NCI-H1105 treated with DMSO at 0.1 percent for 48 hours (cell line): ENCODE results near the gene CIAO2A.
"Not testable (repeated sequence)": the region's sequence is repeated elsewhere in the genome, so short reads cannot be mapped to it uniquely, and the experiment has no call there.

ENCODE experiments used
- DNase-seq: peaks from one replicate; lab custom pipeline; 2025; lab: John Stamatoyannopoulos, UW

CIAO2A gene

DNA sequence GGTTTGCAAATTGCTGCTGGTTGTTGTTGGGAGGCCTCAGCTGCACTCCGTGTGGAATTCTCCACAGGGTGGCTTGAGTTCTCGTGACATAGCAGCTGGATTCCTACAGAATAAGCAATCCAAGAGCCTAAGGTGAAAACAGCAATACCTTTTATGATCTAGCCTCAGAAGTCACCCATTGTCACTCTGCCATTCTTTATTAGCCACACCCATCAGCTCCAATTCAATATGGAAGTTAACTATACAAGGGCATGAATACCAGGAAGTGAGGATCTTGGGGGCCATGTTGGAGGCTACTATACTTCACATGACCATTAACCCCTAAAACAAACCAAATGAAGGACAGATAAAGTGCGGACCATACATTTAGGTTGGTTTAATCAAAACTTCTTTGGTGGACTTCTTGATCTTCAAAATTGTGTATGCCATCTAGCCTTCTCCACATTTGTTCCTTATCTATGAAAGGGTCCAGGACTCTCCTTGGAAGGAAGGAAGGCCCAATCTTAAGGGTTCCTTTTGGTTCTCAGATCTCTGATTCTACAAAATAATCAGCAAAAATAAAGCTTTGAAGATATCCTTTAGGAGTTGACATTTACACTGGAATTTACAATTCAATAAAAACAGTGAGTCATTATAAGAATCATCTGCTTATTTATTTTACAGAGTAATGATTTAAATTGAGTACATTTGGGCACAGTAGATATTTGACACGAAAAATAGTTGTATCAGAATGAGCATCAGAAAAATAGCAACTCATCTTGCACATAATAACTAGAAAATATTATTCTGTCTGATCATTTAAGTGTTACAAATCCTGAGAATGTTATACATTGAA, 21.5 kb downstream of the CIAO2A start:
- DNase-seq: no peak

DNA sequence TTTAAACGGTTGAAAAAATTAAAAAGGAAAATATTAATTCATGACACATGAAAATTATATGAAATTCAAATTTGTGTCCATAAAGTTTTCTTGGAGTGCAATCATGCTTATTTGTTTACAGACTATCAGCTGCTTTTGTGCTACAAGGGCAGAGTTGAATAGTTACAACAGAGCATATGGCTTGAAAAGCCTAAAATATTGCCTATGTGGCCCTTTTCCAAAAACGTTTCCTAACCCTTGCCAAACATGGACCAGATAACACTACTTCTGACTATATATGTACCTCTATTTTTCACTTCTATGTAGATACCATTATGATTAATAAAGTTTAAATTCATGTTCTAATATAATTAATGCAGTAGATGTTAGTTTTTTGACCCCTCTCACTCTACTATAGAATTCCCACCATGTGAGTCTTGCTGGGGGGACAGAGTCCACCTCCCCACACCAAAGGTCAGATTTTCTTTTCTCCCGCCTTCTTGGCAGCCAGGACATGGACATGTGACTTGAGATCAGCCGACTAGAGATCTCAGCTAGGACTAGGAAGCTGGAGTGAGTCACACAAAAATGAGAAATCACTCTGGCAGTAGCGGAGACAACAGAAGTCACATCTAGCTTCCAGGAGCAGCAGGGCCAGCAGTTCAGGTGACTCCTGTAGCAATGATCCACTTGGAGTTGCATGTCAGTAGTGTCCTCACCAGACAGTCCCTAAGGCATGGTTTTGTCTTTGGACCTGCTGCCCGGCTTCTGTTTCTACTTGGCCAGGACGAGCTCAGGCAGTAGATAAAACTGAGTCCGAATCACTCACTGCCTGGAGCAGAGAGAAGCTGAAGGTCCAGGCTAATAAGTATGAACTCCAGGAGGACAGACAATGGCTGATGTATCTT, 22.4 kb downstream of the CIAO2A start:
- no peak for DNase-seq

DNA sequence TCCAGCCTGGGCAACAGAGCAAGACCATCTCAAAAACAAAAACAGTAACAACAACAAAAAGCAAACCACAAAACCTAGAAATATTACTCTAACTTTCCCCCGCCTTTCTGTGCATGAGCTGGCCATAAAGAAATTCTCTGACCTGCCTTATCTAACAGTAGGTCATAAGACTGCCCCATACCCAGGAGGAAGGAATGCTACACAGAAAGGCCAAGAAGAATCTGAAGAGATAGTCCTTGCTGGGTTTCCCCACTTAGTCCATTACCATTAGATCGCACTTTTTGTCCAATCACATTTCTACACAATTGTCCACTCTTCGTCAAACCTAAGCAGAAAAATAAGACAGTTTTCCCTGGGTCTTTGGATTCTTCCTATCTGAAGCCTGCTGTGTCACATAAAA, 23.5 kb downstream of the CIAO2A start:
- no peak for DNase-seq

DNA sequence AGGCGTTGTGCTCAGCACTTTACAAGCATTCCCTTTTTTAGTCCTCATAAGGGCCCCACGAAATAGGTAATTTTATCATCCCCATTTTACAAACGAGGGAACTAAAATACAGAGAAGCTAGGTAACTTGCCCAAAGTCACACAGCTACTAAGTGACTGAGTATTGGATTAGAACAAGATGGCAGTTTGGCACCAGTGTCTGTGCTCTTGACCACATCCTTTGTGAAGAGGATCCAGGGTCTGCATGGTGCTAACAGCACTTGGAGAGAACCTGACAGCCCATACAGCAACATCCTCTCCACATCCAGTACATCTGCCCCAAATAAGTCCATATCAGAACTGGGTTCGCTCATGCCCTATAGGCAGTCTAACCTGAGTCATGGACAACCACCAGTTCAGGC, 25.5 kb downstream of the CIAO2A start:
- no peak for DNase-seq

DNA sequence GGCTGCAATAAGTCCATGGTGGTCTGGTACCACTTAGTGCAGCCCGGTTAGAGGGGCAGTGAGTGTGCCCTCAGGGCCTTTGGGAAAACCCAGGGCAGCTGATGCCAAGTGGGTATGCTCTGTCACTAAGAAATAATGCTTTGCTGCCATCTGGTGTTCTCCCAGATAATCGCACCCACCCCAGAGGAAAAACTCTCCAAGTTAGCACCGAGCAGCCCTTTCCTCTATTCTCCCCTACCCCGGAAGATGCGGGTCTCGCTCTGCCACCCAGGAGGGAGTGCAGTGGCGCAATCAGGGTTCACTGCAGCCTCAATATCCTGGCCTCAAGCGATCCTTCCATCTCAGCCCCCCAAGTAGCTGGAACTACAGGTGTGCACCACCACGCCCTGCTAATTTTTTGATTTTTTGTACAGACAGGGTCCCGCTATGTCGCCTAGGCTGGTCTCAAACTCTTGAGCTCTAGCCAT, 26.0 kb downstream of the CIAO2A start:
- peak; percentile 76 for DNase-seq

DNA sequence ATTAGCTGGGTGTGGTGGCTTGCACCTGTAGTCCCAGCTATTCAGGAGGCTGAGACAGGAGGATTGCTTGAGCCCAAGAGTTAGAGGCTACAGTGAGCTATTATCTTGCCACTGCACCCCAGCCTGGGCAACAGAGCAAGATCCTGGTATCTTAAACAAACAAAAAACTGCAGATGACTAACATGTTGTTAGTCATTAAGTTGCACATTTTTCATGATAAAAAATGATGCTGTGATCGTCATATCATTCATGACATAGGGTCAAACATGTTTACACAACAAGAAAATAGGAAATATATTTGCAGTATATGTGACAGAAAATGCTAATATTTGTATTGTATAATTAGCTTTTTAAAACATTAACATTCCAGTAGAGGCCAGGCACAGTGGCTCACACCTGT, 27.2 kb downstream of the CIAO2A start:
- DNase-seq: no peak

DNA sequence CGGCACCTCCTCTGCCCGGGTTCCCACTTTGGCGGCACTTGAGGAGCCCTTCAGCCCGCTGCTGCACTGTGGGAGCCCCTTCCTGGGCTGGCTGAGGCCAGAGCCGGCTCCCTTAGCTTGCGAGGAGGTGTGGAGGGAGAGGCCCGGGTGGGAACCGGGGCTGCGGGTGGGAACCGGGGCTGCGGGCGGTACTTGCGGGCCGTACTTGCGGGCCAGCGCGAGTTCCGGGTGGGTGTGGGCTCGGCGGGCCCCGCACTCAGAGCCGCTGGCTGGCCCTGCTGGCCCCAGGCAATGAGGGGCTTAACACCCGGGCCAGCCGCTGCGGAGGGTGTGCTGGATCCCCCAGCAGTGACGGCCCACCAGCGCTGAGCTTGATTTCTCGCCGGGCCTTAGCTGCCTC, 32.9 kb downstream of the CIAO2A start:
- DNase-seq: no peak

DNA sequence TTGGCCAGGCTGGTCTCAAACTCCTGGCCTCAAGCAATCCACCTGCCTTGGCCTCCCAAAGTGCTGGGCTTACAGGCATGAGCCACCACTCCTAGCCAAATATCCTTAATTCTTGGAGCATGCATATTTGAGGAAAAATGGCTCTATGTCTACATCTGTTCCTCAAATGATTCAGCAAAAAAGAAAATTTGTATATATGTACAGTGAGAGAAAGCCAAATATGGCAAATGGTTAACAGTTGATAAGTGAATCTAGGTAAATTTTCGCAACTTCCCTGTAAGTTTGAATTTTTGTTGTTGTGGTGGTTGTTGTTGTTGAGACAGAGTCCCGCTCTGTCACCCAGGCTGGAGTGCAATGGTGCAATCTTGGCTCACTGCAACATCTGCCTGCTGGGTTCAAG, 34.5 kb downstream of the CIAO2A start:
- DNase-seq: not testable (repeated sequence)

DNA sequence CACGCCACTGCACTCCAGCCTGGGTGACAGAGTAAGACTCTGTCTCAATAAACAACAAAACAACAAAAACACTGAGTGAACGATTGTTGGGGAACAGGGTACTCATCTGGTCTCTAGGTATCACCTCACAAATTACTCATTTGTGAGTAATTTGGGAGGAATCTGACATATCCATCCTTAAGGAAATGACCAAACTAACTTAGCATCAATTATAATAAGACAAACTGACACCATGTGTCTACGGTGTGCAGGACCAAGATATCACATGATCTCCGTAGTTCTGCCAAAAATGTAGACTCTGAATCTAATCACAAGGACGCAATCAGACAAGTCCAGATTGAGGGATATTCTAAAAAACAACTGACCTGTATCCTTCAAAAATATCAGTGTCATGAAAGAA, 35.4 kb downstream of the CIAO2A start:
- no peak for DNase-seq

DNA sequence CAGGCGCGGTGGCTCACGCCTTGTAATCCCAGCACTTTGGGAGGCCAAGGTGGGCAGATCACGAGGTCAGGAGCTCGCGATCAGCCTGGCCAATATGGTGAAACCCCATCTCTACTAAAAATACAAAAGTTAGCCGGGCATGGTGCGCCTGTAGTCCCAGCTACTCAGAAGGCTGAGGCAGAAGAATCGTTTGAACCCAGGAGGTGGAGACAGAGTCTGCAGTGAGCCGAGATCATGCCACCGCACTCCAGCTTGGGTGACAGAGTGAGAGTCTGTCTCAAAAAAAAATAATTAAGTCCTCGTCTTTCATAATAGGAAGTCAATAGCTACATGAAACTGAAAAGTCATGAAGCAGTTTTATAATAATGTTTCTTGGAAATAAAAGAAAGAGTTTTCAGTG, 40.0 kb downstream of the CIAO2A start:
- DNase-seq: not testable (repeated sequence)

DNA sequence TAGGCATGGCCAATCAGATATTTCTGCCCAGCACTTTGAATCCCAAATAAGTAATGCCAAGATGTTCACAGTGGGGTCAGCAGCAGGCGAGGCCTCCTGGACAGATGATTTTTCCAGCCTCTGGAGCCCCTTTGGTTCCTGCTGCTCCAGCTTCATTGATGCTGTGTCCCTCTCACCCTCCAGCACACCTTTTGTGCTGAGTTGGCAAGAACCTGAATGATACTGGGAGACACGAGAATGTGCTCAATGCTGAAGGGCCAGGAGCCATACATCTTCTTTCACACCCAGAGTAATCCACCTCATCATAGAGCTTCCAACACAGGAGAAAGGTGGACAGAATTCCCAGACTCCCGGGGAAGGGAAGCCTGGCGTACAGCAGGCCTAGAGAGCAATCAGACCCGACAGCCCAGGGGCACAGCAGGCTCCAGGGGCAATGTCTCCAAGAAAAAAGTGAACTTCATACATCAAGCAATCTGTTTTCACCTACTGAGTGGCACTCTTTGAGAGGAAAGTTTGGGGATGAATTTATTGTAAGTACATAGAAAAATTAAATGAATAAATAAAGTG, 40.6 kb downstream of the CIAO2A start:
- DNase-seq: no peak

DNA sequence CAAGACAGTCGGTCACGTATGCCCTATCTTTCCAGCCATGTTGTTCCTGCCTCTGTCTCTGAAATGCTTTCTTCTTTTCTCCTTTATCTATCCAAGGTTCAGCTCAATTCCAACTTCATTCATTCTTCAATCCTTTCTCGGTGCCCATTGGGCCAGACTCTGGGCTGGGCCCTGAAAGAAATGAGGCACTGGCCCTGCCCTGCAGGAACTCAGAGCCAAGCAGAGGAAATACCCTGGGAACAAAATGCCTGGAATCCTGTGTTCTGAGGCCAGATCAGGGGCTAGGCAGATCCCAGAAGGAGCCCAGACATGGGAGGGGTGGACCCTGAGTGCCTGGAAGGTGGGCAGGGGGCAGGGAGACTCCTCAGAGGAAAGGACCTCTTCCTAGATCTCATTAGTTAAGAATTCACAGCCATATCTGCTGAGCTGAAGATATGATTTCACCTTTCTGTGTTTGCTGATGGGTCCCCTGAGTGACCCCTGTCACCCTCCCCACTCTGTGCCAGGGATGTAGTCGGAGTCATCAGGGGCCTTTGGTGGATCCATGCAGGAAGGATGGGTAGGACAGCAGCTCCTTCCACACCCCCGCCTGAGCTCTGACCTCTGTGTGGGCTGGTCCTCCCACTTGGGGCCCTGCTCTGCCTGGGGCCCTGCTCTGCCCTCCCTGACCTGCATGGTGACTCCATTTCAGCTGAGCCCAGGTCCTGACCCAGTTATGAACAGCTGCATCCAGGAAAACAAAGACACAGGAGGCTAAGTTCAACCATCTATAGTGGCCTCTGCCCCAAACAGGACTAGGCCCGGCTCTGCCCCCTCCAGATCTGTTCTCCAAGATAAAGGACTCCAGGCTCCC, 42.0 kb downstream of the CIAO2A start:
- no peak for DNase-seq

DNA sequence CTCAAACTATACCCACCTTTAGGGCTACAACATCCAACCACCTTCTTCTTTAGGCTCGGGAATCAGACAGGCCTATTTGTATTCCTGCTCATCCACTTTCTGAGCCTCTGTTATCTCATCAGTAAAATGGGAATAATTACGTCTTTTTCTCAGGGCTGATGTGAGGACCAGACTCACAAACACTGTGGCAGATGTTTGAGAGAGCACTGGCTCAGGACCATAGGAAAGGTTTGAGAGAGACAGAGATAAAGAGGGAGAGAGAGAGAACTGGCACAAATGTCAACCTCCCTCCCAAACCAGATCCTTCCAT, 42.6 kb downstream of the CIAO2A start:
- no peak for DNase-seq

DNA sequence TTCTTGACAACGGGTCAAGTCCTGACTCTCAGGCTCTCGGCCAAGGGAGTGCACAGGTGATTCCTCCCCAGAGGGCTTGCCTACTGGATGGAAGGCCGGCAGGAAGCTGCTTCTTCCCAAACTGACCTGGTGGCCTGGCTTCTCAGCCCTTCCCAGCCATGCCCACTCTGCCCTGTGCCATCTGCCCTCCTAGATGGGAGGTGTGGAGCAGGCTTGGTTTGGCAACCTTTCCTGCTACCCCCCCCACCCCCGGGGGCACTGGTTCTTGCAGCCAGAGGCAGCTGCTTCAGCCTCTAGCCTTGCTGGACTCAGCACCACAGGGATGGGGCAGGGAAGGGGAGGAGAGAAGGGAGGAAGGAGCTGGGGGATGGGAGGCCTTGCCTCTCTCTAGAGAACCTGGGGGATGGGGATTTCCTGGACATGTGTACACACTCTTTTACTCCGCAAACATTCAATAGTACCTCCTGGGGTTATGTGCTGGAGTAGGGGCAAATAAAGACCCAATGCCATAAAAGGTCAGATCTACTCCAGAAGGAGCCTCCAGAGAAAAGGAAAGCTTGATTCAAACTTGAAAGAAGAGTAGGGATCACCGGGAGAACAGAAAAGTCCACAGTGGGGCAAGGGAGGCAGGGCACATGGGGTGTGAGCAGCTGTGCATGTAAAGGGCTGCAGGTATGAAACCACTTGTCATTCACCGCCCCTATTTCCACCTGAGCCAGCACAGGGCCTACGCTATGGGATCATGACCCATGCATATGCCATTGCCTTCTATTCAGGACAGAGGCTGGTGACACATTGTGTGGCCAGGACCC, 43.2 kb downstream of the CIAO2A start:
- no peak for DNase-seq

DNA sequence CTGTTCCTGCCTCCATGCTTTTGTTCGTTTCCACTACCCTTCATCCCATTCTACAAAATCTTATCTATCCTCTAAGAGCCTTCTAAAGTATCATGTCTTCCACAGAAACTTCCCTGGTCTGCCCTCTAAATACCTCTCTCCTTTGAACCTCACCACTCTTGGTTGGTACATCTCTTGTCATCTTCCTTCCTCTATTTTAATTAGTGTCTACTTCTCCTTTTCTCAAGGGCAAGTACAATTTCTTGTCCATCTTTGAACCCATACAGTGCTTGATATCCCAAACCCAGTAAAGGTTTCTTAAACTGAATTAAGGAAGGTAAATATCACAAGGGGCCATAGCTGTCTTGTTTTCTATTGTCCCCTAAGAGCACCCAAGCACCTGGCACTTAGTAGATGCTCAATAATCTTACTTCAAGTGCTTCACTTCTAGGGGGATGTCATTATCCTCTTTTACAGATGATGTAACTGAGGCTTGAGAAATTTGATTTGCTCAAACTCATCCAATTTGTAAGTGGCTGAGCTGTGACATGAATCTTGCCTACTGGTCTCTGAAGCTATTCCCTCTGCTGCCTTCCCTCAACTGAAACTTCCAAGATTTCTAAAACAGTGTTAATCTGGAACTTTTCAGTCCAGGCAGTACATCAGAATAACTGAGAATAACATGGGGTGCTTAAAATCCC, 44.7 kb downstream of the CIAO2A start:
- DNase-seq: no peak

DNA sequence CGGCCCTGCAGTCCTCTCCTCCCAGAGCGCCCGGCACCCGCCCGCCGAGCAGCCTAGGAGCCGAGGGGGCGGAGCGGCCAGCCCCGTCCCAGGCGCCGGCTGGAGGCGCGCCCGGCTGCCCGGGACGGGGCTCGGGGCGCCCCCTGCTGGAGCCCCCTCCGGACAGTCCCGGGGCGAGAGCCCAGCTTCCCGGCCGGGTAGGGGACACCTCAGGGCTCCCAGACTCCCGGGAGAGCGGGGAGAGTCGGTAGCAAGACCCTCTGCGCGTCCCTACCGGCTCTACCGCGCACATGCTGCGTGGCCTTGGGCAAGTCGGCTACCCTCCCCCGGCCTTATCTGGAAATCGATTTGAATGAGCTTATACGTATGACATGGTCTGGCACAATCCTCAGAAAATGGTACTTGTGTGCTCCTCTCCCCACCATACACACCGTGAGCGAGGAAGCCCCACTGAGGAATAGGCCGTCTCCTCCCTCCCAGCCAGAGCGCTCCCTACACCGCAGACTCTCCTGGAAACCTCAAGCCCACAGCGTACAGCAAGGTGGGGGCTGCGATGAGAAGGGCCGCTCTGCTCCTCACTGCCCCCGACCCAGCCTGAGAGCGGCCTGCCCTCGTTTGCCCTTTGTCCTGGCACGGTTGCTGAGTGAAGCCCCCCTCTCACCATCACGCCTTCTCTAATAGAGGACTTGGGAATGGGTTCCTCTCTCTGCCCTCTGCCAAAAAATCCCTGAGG, 47.1 kb downstream of the CIAO2A start, which contains the start of gene DAPK2:
Gene DAPK2 (minus strand): TSS at position 65 of the 733 bp plus-strand sequence. CDS start 6,224 bp downstream, outside the sequence.
- DNase-seq: no peak

DNA sequence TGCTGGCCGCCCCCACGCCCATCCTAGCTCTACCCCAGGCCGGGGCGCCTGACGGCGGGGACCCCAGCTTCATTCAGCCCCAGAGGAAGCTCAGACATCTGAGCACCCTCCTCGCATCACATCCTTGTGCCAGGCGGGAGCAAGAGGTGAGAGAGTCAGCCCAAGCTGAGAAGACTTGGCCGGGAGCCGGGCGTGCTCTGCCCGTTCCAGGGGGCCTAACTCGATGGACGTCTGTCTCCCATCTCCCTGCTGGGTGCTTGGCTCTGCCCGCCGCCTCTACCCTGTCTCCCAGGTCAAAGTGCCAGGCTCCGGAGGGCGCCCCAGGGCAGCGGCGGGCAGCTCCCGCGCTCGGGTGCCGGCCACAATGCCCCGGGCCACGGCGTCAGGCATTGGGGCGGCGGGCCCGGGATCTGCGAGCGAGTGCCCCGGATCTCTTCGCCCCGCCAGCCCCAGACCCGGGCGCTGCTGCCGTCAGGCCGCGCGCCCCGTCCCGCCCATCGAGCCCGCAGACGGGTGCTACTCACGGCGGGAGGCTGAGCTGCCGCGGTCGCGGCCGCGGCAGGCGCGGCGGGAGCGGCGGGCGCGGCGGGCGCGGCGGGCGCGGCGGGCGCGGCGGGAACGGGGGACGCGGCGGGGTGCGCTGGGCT, 47.7 kb downstream of the CIAO2A start:
- DNase-seq: no peak

DNA sequence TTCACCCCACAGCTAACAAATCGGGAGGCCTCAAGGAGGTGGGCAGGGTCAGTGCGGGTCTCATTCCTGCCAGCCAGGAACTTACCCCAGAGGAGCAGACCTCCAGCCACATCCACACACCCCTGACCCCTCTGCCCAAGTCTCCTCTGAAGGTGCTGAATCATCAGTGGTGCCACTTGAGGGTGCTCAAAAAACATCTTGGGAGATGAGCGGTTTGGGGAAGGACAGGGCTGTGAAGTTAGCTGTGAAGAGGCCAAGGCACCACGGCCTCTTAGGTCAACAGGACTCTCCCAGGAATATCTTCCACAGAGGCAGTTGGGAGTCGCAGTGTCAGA, 48.6 kb downstream of the CIAO2A start:
- no peak for DNase-seq
